Measurements from ENCODE around the gene CNFN.
"Not testable (repeated sequence)": the region's sequence is repeated elsewhere in the genome, so short reads cannot be mapped to it uniquely, and the experiment has no call there.

CNFN gene

GRCh38 chr19:42345191-42345812 lies 44.8 kb downstream of the CNFN start:
- DNase-seq, result no peak

- DNase-seq, result no peak
Observed at GRCh38 chr19:42344336-42344893, 45.7 kb downstream of the CNFN start.

- no peak for DNase-seq
Observed at GRCh38 chr19:42343344-42344110, 46.6 kb downstream of the CNFN start.

- not testable (repeated sequence) for DNase-seq
Observed at GRCh38 chr19:42339922-42340321, 50.2 kb downstream of the CNFN start.

- not testable (repeated sequence) for DNase-seq
Observed at GRCh38 chr19:42339126-42339860, 50.8 kb downstream of the CNFN start.
